ENCODE measurements around the gene ZNF554.

Gene ZNF554

GRCh38 chr19:2827022-2827421 is 7.4 kb downstream of the ZNF554 start:
- no peak overlapping the region for H3K27ac ChIP-seq
- H3K27me3 ChIP-seq (ENCODE audit: insufficient read depth, low read depth, severe bottlenecking) = no peaks in the 10 kb centered on the region
- no peak for TF ChIP-seq CTCF (IDR thresholded peaks at IDR 0.05; ENCODE audit: low read depth, low read length)
- H3K36me3 ChIP-seq = peaks cover 10% of the 10 kb centered on the region
- H3K4me3 ChIP-seq (ENCODE audit: low read depth, low read length) = no peak overlapping the region
- DNase-seq = no peak
- H3K9me3 ChIP-seq (ENCODE audit: severe bottlenecking) = peaks cover 4% of the 10 kb centered on the region

DNA sequence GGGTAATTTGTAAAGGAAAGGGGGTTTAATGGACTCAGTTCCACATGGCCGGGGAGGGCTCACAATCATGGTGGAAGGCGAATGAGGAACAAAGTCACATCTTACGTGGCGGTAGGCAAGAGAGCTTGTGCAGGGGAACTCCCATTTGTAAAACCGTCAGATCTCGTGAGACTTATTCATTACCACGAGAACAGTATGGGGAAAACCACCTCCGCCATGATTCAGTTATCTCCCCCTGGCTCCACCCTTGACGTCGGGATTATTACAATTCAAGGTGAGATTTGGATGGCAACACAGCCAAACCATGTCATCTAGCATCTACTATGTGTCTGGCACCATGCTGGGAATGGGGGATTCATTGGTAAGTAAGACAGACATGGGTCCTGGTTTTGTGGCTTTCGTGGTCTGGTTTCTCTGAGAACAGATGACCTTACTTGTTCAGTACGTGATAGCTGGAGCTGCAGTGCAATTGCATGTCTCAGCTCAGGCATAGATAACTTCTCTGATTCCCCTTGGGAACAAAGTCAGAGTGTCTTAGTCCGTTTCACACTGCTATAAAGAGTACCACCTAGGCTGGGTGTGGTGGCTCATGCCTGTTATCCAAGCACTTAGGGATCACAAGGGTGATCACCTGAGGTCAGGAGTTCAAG is 8.3 kb downstream of the ZNF554 start:
- no peak overlapping the region for H3K4me3 ChIP-seq (ENCODE audit: low read depth, low read length)

DNA sequence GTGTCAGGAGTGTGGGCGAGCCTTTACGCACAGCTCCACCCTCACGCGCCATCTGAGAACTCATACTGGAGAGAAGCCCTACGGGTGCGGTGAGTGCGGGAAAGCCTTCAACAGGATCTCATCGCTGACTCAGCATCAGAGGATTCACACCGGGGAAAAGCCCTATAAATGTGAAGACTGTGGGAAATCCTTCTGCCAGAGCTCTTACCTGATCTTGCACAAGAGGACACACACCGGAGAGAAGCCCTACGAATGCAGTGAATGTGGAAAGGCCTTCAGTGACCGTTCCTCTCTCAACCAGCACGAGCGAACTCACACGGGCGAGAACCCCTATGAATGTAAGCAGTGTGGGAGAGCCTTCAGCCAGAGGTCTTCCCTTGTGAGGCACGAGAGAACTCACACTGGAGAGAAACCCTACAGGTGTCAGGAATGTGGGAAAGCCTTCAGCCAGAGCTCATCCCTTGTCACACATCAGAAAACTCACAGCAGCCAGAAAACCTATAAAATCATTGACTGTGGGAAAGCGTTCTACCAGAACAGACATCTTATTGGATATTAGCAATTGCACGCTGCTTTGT is 14.7 kb downstream of the ZNF554 start:
- Histone ChIP-seq H3K9me3 (ENCODE audit: severe bottlenecking) (peaks cover 48% of the 10 kb centered on the region), H3K27me3 (ENCODE audit: insufficient read depth, low read depth, severe bottlenecking) (no peaks in the 10 kb centered on the region), H3K4me3 (ENCODE audit: low read depth, low read length) (no peak overlapping the region), H3K27ac (no peak overlapping the region), H3K36me3 (peaks cover 37% of the 10 kb centered on the region)
- TF ChIP-seq CTCF (IDR thresholded peaks at IDR 0.05; ENCODE audit: low read depth, low read length) = no peak
- no peak for DNase-seq

More for the DNA sequence above, 8.3 kb downstream of the ZNF554 start:
- Histone ChIP-seq H3K36me3 (peaks cover 18% of the 10 kb centered on the region), H3K27me3 (ENCODE audit: insufficient read depth, low read depth, severe bottlenecking) (no peaks in the 10 kb centered on the region), H3K27ac (no peak overlapping the region), H3K9me3 (ENCODE audit: severe bottlenecking) (peaks cover 9% of the 10 kb centered on the region)
- TF ChIP-seq CTCF (IDR thresholded peaks at IDR 0.05; ENCODE audit: low read depth, low read length) = no peak
- no peak for DNase-seq

- Histone ChIP-seq H3K4me3 (ENCODE audit: low read depth, low read length) (no peak overlapping the region), H3K9me3 (ENCODE audit: severe bottlenecking) (peaks cover 43% of the 10 kb centered on the region), H3K27me3 (ENCODE audit: insufficient read depth, low read depth, severe bottlenecking) (no peaks in the 10 kb centered on the region), H3K27ac (no peak overlapping the region), H3K36me3 (peaks cover 33% of the 10 kb centered on the region)
- no peak for DNase-seq
- no peak for TF ChIP-seq CTCF (IDR thresholded peaks at IDR 0.05; ENCODE audit: low read depth, low read length)
These were observed 17.8 kb downstream of the ZNF554 start for GRCh38 chr19:2837430-2837829.

DNA sequence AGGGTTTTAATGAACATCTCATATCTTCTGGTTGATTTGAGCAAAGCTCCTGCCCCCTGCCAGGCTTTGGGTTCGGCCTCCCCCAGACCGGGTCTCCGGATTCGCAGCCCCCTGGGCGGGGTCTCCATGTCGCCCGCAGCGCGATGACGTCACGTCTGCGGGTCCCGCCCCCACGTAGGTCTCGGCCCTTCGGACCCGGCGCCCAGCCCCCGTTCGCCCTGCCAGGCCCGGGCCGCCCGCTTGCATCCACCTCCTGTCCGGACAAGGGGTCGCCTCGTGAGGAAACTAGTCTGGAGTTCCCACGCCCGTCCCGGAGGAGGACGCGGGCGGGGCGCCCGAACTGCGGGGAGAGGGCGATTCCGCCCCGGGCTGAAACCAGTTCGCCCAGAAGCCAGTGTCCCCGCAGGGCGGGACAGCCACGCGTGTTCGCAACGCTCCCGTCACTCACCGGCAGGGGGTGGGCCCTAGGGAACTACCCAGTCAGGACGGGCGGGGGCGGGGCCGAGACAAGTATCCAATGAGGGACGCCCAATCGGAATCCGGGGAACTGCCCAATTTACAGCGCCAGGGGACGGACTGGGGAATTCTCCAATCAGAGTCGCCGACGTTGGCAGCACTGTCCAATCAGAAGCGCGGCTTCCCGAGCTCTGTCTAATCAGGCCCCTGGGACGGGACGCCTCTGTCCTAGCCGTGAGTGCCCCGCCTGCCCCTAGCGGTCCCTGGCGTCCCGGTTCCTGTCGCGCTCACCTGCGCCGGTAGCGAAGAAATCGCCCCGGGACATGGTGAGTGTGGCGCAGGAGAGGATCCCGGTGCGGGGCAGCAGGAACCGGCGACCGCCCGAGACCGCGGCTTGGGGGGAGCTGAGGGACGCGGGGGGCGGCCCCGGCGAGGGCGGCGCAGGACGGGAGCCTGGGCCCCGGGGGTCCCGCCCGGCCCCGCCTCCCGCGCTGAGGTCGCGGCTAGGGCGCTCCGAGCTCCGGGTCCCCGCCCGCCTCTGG is 21.4 kb downstream of the ZNF554 start, which contains the start of gene ZNF555:
TSS of gene ZNF555 (plus strand) at position 682 of the 998 bp plus-strand sequence. CDS start at position 780, 98 bp downstream.
- Histone ChIP-seq H3K9me3 (ENCODE audit: severe bottlenecking) (peaks cover 12% of the 10 kb centered on the region), H3K4me3 (ENCODE audit: low read depth, low read length) (peak within 1 kb of the TSS; percentile 66), H3K27me3 (ENCODE audit: insufficient read depth, low read depth, severe bottlenecking) (no peaks in the 10 kb centered on the region), H3K36me3 (peaks cover 12% of the 10 kb centered on the region; the same call in 1 of the 2 replicates), H3K27ac (peak within 1 kb of the TSS; percentile 90)
- TF ChIP-seq CTCF (IDR thresholded peaks at IDR 0.05; ENCODE audit: low read depth, low read length) = peak; percentile 67
- peak; percentile 99 for DNase-seq
